ENCODE measurements around the gene DTX4.

GRCh38 chr11:59193587-59194130 lies 21.7 kb downstream of the DTX4 start:
- TF ChIP-seq POLR2A (IDR thresholded peaks at IDR 0.05; ENCODE audit: extremely low read depth, insufficient read length): no peak
- TF ChIP-seq CTCF (IDR thresholded peaks at IDR 0.05; ENCODE audit: low read depth, low read length): no peak
- no peak for TF ChIP-seq MAX (IDR thresholded peaks at IDR 0.05; ENCODE audit: low read depth, low read length)

Measured in NB4 (cell line).